GM18519 (cell line): Measurements from ENCODE around the gene NAT8L.

ENCODE experiments used
- ATAC-seq: cut with Tn5 transposase; IDR thresholded peaks from one replicate; pipeline ENCODE4 v1.9.1; 2021; ENCODE audit warnings: mild to moderate bottlenecking, moderate library complexity; ENCODE audit not compliant: unreplicated experiment, low FRiP score

Gene NAT8L

DNA sequence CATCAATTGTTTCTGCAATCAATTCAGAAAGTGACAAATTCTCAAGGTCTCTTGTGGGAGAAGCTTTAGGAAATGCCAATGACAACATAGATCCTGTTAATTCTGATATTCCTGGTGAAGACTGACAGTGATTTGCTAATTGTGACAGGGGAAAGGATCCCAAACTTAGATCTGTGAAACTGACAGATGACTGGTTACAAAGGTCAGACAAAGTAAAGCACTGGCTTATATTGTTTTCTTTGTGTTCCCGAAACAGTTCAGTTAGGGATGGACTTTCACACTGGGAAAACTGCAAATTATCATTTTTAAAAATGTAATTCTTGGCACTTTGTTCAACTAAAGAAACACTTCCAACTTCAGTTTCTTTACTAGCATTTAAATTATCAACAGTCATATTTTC lies 30.1 kb downstream of the NAT8L start:
- no peak for ATAC-seq

- no peak for ATAC-seq
Observed at GRCh38 chr4:2090642-2091041, 31.5 kb downstream of the NAT8L start.

DNA sequence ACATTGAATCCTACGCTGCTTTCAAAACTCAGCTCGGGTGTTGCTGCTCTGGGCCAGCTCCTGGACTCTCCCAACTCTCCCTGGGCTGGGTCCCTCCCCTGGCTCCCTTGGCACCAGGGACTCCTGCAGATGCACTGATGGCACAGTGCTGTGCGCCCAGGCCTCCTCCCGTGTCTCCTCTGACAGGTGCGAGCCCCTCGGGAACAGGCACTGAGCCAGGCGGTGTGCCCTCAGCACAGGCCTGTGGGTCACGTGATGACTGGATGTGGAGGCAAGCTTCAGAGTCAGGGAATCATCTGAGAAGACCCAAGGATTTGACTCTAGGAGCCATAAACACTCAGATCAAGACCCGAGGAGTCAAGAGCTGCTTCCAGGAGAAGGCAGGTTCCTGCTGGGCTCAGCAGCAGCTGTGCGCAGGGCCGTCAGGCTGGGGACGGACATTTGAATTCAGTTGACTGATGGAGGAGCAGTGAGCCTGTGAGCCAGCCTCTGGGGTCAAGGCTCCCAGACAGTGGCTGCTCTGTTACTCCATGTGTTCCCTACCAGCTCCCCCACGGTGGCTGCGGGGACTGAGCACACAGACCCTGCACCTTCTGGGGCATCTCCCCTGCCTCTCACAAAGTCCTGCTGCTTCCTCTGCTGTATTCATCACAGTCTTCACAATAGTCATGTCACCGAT lies 33.0 kb downstream of the NAT8L start:
- no peak for ATAC-seq

- ATAC-seq: no peak
Observed at GRCh38 chr4:2092669-2093053, 33.5 kb downstream of the NAT8L start.

DNA sequence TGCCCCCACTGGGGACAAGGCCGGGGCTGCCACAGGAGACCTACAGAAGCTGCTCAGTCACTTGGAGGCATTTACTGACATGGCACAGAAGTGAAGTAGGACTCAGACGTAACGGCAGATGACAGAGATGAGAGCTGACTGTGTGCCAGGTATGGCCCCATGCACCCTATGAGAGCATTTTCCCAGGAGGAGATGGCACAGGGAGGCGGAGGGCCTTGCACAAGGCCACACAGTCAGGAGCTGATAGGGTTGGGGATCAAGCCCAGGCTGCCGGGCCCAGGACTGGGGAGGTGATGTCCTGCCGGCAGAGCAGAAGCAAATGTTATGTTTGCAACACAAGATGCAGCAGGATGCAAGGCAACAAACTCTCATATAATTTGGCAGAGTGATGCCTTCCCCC lies 34.1 kb downstream of the NAT8L start:
- ATAC-seq: no peak

DNA sequence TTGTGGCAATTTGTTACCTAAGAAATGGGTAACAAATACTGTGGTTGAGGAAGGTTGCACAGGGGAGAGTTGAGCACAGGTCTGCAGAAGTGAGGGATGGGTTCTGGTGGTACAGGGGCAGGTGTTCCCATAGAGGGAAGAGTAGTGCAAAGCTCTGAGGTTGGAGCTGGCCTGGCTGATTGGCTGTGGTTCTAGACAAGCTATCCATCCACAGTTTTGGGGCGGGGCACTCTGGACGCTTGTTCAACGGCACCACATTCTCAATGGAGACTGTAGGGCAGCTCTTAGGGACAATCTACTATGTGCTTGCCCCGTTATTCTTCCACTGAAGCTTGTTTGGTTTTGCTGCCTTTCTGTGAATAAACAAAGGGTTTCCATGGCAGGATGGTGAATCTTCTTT lies 35.4 kb downstream of the NAT8L start:
- no peak for ATAC-seq

- no peak for ATAC-seq
Observed at GRCh38 chr4:2095236-2096072, 36.3 kb downstream of the NAT8L start.

DNA sequence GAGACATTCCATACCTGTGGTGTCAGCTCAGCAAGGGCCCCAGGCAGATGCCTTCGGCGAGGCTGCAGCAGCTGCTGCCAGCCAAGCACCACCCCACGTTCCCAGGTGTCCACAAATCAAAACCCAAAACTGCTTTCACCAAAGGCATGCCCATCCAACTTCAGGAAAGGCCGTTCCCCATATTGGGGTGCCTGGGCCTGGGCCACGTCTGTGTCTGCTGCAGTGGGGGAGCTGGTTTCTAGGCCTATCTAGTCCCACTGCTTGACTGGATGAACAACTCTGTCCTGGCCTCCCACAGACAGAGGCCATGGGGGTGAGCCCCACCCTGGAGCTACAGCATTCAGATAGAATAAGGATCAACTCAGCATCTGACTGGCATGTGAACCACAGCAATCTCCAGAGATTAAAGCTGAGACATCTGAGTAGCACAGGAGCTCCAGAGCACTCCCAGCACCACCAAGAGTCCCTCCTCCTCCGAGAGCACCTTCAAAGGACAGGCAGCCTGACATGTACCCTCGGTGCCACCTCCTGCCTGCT lies 37.0 kb downstream of the NAT8L start:
- no peak for ATAC-seq

DNA sequence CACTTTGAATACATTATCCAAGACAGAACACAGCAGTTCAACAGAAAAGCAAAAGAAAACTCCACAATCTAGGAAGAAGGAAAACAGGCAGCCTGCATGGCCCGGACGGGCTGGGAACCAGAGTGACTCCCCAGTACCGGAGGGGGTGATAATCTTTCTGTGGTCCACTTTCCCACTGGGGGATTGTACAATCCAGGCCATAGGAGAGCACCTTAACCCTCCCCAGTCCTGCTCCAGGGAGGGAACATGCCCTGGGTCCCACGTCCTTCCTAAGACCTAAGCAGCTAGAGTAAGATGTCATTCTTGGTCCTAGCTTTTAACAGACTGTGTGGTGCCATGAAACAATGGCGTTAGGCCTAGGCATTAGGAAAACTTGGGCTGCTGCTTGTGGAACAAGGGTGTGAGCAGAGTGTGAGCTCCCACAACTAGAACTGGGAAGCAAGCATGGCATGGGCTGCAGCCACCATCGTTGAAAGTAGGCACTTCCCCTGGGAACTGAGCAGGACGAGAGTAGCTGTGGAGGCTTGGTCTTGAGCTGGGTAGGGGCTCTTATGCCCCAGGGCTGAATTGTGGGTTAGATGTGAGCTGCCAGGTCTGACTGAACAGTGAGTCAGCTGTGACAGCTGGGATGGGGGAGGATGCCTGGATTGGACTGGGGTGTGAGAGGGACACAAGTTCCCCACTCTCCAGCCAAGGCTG lies 42.4 kb downstream of the NAT8L start:
- ATAC-seq: no peak

- no peak for ATAC-seq
Observed at GRCh38 chr4:2102045-2102883, 43.1 kb downstream of the NAT8L start.

DNA sequence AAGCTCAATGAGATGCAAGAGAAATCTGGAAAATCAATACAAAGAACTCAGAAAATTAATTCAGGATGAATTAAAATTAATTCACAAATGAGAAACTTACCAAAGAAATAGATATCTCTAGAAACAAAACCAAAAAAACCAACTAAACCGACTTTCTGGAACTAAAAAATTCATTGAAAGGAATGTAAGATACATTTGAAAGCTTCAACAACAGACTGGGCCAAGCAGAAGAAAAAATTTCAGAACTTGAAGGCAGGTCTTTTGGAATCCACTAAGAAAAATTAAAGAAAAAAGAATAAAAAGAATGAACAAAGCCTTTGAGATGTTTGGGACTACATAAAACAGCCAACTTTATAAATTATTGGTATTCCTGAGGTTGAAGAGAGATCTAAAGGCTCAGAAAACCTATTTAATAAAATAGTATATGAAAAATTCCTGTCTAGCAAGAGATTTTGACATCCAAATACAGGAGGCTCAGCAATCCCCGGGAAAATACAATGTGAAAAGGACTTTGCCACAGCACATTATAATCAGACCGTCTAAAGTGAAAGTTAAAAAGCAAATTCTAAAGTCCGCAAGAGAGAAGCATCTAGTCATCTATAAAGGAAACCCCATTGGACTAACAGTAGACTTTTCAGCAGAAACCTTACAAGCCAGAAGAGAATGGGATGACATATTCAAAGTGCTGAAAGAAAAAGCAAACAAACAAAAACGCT lies 44.2 kb downstream of the NAT8L start:
- ATAC-seq: no peak

DNA sequence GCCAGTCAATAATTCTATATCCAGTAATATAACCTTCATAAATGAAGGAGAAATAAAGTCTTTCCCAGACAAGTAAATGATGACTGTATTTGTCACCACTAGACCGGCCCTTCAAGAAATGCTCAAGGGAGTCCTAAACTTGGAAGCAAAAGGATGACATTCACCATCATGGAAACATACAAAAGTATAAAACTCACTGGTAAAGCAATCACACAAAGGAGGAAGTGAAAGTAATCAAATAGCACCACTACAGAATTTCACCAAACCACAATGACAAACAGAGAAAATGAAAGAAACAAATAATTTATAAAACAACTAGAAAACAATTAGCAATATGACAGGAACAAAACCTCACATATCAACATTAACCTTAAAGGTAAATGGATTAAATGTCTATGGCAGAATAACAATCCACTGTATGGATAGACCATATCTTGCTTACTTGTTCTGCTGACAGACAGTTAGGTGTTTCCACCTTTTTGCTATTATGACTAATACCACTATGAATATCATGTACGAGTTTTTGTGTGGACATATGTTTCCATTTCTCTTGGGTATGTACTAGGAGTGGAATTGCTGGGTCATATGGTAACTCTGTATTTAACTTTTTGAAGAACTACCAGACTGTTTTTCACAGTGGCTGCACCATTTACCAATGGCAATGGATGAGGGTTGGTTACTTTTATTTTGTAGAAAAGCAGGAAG lies 44.9 kb downstream of the NAT8L start:
- no peak for ATAC-seq

- no peak for ATAC-seq
Observed at GRCh38 chr4:2104556-2105345, 45.6 kb downstream of the NAT8L start.

- no peak for ATAC-seq
Observed at GRCh38 chr4:2105559-2105958, 46.4 kb downstream of the NAT8L start.

DNA sequence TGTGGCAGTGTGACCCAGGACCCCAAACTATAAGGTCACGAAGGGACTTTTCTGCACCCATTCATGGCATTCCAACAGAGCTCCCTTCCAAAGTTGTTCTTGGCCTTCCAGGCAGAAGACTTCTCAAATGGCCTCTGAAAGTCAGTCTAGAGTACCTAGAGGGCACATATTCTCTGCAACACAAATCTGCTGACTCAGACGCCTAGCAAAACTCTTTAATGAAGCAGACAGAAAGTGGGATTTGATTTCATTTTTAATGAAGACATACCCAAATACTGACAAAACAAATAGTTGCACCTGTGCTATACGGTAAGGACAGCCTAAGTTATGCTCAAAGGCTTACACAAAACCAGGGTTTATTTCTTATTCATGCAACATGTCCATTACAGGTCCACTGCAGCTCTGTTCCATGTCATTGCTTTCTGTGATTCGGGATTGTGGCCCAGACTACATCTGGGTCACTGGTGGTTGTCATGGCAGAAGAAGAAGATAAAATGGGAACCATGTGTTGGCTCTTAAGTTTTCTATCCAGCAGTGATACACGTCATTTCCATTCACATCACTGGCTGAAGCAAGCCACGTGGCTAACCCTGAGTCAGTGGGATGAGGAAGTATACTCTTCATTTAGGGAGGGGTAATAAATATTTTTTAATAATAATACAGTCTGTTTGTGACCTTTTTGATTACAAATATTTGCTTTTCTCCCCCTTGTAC lies 57.7 kb downstream of the NAT8L start:
- no peak for ATAC-seq
